Vein endothelial cell (primary cell): ENCODE results near the gene FPR1. TPM values are rescaled to one million over a fixed set of nuclear protein-coding genes. Genes with fewer than 3 reads are reported as not detected.

Source experiments
- total RNA-seq: library from RNA; depleted of rRNA; stranded (reverse); fragments of >200 nt; gene quantifications from 2 replicates; pipeline ENCODE4 v1.2.3, GENCODE V29; 2012

Gene FPR1
- total RNA-seq, result not detected in 2 replicates

GRCh38 chr19:51751655-51752054, at the start of gene FPR1:
Gene FPR1 (minus strand): TSS chr19:51751878. CDS start chr19:51746994, 4,884 bp downstream.

GRCh38 chr19:51794885-51795490, 43.3 kb upstream of the FPR1 start, which contains the start of gene FPR3:
Gene FPR3 (plus strand): TSS chr19:51795157. CDS start chr19:51823749, 28,592 bp downstream.

GRCh38 chr19:51760697-51761356, 9.1 kb upstream of the FPR1 start, which contains the start of gene FPR2:
Gene FPR2 (plus strand): TSS chr19:51761180. CDS start chr19:51768659, 7,479 bp downstream.

Other genes starting within 250 kb of the FPR1 start
- not detected in 2 replicates for gene SIGLEC6, start 220.2 kb downstream of the FPR1 start, total RNA-seq
- 11.0 and 17.0 TPM in 2 replicates for gene ZNF175, start 180.6 kb downstream of the FPR1 start, total RNA-seq
- gene SIGLEC5, start 121.5 kb downstream of the FPR1 start, total RNA-seq, result under 0.01 TPM in 1 of 2 replicates, not detected in the other
- gene SIGLEC14, start 105.1 kb downstream of the FPR1 start, total RNA-seq, result 0.29 and 0.33 TPM in 2 replicates
- 5.6 and 7.8 TPM in 2 replicates for gene SPACA6, start 58.5 kb downstream of the FPR1 start, total RNA-seq
- not detected in 2 replicates for gene HAS1, start 27.9 kb downstream of the FPR1 start, total RNA-seq
- gene FPR2, start 9.3 kb upstream of the FPR1 start, total RNA-seq, result not detected in 2 replicates
- under 0.01 and 0.10 TPM in 2 replicates for gene FPR3, start 43.3 kb upstream of the FPR1 start, total RNA-seq
- gene ZNF577, start 136.1 kb upstream of the FPR1 start, total RNA-seq, result 4.9 and 5.3 TPM in 2 replicates
- gene ZNF649, start 153.1 kb upstream of the FPR1 start, total RNA-seq, result 7.5 and 9.6 TPM in 2 replicates
- gene ZNF613, start 175.6 kb upstream of the FPR1 start, total RNA-seq, result 8.5 and 9.1 TPM in 2 replicates
- gene ZNF350, start 235.0 kb upstream of the FPR1 start, total RNA-seq, result 6.6 and 9.1 TPM in 2 replicates